Ascending aorta (tissue), 2 donors: ENCODE measurements around the gene SSBP1. TPM values are rescaled to one million over a fixed set of nuclear protein-coding genes. Genes with fewer than 3 reads are reported as not detected.
A peak's percentile ranks its signal among the peaks of the same experiment; 100 is the strongest.
"Not testable (repeated sequence)": the region's sequence is repeated elsewhere in the genome, so short reads cannot be mapped to it uniquely, and the experiment has no call there.

Source experiments
- DNase-seq, 2 donors: peaks; one replicate each; pipeline ENCODE4 v3.0.0-alpha.2; 2019; ENCODE audit warnings: low spot score in 2 of 2
- H3K27ac ChIP-seq, 2 donors: fragments of 200-600 bp; sonication (generic); one replicate each; pipeline ENCODE4 v1.5.1; 2016 to 2017; ENCODE audit warnings: mild to moderate bottlenecking in 1 of 2
- H3K27me3 ChIP-seq: fragments of 200-600 bp; sonication (generic); one replicate; pipeline ENCODE4 v1.5.1; 2017
- H3K36me3 ChIP-seq, 2 donors: fragments of 200-600 bp; sonication (generic); one replicate each; pipeline ENCODE4 v1.5.1; 2016
- H3K4me1 ChIP-seq, 2 donors: fragments of 200-600 bp; sonication (generic); one replicate each; pipeline ENCODE4 v1.5.1; 2016 to 2017; ENCODE audit warnings: mild to moderate bottlenecking in 1 of 2
- H3K4me3 ChIP-seq, 2 donors: fragments of 200-600 bp; sonication (generic); one replicate each; pipeline ENCODE4 v1.5.1; 2016 to 2017; ENCODE audit warnings: mild to moderate bottlenecking in 1 of 2
- H3K9me3 ChIP-seq, 2 donors: fragments of 200-600 bp; sonication (generic); one replicate each; pipeline ENCODE4 v1.5.1; 2016
- intact Hi-C: fragments of 100-400 bp; cut with DNase I; formaldehyde crosslinking; loops from one replicate; pipeline ENCODE4 v1.15.1; 2023
- total RNA-seq: library from RNA; depleted of rRNA; stranded (reverse); fragments of >200 nt; gene quantifications from one replicate; pipeline ENCODE4 v1.1.0, GENCODE V29; 2016
- TF ChIP-seq, protein P1 (sequence below), 3 experiments: fragments of 200-600 bp in 2 of 3; fragments of 450-650 bp in 1 of 3; sonication (generic) in 2 of 3; IDR thresholded peaks; one replicate each; pipeline ENCODE4 v1.5.1; 2016 to 2019; ENCODE audit warnings: antibody characterized with exemption in 3 of 3, mild to moderate bottlenecking in 1 of 3, moderate library complexity in 1 of 3

The SSBP1 gene
- total RNA-seq, 1 donor from 2014 or later = 19.2 TPM

DNA sequence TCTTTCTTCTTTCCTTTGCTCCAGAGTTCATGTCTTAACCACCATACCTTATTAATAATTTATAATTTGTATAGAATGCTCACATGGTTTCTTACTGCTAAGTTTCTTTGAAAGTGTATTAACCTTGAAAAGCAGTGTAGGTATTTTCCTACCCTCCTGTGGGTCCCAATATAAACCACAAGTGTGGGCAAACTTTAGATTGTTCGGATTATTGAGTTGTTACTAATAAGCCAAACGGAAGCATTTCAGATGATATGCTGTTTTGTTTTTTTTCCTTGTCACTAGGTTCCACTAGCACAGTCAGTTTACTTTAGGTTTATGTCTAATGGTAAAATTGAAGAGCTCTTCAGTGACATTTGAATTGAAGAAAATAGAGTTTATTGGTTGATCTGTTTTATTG, 10.2 kb downstream of the SSBP1 start:
- DNase-seq = no peak
- peaks cover 88 to 95% of the 10 kb centered on the region in 2 donors for H3K36me3 ChIP-seq
- intact Hi-C loops = no loop called here

DNA sequence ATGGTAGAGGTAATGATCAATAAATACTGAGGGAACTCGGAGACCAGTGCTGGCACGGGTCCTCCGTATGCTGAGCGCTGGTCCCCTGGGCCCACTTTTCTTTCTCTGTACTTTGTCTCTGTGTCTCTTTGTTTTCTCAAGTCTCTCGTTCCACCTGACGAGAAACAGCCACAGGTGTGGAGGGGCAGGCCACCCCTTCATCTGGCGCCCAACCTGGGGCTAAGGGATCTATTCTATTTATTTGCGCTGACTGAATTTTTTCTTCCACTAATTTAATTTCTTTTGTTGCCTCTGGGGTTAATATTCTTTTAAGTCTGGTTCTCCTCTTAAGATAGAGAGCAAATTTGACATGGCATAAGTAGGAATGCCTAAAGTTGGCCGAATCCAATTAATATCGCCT, 13.7 kb downstream of the SSBP1 start:
- not testable (repeated sequence) for H3K9me3 ChIP-seq, DNase-seq
- peaks cover 57 to 79% of the 10 kb centered on the region in 2 donors for H3K36me3 ChIP-seq

More for the DNA sequence above, 10.2 kb downstream of the SSBP1 start:
- no peaks in the 10 kb centered on the region for H3K27me3 ChIP-seq
- no peaks in the 10 kb centered on the region for H3K4me1 ChIP-seq
- peaks cover 7 to 9% of the 10 kb centered on the region in 2 donors for H3K9me3 ChIP-seq
- H3K4me3 ChIP-seq = no peak overlapping the region
- TF ChIP-seq, protein P1, sequence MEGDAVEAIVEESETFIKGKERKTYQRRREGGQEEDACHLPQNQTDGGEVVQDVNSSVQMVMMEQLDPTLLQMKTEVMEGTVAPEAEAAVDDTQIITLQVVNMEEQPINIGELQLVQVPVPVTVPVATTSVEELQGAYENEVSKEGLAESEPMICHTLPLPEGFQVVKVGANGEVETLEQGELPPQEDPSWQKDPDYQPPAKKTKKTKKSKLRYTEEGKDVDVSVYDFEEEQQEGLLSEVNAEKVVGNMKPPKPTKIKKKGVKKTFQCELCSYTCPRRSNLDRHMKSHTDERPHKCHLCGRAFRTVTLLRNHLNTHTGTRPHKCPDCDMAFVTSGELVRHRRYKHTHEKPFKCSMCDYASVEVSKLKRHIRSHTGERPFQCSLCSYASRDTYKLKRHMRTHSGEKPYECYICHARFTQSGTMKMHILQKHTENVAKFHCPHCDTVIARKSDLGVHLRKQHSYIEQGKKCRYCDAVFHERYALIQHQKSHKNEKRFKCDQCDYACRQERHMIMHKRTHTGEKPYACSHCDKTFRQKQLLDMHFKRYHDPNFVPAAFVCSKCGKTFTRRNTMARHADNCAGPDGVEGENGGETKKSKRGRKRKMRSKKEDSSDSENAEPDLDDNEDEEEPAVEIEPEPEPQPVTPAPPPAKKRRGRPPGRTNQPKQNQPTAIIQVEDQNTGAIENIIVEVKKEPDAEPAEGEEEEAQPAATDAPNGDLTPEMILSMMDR (IDR thresholded peaks at IDR 0.05) = no peak
- H3K27ac ChIP-seq = no peak overlapping the region

DNA sequence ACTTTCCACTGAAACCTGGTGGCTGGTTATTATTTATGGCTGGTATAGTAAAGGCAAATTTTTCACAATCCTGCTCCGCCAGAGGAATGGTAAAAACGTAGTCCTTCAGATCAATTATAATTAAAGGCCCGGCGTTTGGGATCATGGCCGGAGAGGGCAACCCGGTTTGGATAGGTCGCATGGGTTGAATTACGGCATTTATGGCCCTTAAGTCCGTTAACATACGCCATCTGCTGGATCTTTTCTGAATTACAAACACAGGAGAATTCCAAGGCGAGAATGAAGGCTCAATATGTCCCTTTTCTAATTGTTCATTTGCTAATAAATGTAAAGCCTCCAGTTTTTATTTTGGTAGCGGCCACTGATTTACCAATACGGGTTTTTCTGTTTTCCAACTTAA, 14.5 kb downstream of the SSBP1 start:
- H3K27me3 ChIP-seq = no peaks in the 10 kb centered on the region
- H3K4me1 ChIP-seq = no peaks in the 10 kb centered on the region
- no peak overlapping the region for H3K27ac ChIP-seq
- intact Hi-C loops = no loop called here
- TF ChIP-seq, protein P1 (IDR thresholded peaks at IDR 0.05) = peak in 2 of 3 experiments; percentile 4 to 11
- no peak for DNase-seq
- H3K4me3 ChIP-seq = no peak overlapping the region
- peaks cover 7 to 9% of the 10 kb centered on the region in 2 donors for H3K9me3 ChIP-seq
- peaks cover 61 to 79% of the 10 kb centered on the region in 2 donors for H3K36me3 ChIP-seq

More for the DNA sequence above, 13.7 kb downstream of the SSBP1 start:
- H3K4me3 ChIP-seq, intact Hi-C loops, H3K4me1 ChIP-seq, H3K27me3 ChIP-seq, H3K27ac ChIP-seq: not testable (repeated sequence)

DNA sequence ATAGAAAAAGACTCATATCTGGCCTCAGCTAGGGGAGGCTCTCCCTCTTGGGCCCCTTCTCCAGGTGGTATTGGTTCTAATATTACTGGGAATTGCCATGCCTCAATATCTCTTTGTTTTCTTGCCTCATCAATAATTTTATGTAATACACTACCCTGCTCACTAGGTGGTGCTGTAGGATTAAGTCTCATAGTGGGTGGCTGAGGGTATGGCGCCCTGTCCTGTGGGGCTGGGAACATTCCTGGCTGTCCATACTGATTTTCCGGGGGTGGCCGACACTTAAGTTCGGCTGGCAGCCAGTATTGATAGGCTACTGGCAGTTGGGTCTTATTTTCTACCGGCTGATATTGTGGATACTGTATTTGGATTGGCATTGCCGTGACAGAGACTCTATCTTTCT, 16.8 kb downstream of the SSBP1 start:
- no peak for DNase-seq
- H3K27ac ChIP-seq = no peak overlapping the region
- no peak overlapping the region for H3K4me3 ChIP-seq
- H3K4me1 ChIP-seq = no peaks in the 10 kb centered on the region
- intact Hi-C loops = no loop called here
- peaks cover 7 to 9% of the 10 kb centered on the region in 2 donors for H3K9me3 ChIP-seq
- TF ChIP-seq, protein P1 (IDR thresholded peaks at IDR 0.05) = peak in 2 of 3 experiments; percentile 29 to 36
- peaks cover 49 to 68% of the 10 kb centered on the region in 2 donors for H3K36me3 ChIP-seq
- no peaks in the 10 kb centered on the region for H3K27me3 ChIP-seq

DNA sequence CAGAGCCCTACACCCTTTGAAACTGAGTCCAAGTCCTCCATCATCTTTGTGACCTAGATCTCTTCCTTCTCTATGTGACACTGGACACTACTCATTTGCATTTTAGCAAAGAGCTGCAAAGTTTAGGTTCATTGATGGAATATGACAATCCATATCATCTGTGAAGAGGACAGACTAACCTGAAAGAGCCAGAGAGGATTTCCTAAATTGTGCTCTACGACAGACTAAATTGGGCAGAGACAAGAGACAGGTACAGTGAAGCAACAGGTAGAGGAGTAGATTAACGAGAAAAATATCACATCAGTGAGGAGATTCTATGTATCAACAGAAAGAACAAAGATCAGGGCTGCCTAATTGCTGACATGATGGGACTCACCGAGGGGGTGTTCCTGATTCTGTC, 25.6 kb downstream of the SSBP1 start, which contains the start of gene TAS2R3:
Gene TAS2R3 (plus strand): TSS at position 301 of the 400 bp plus-strand sequence. CDS start 62 bp downstream, at position 363.
- Histone ChIP-seq H3K27ac (no peak within 1 kb of the TSS), H3K4me3 (no peak within 1 kb of the TSS), H3K4me1 (no peaks in the 10 kb centered on the region), H3K36me3 (peaks cover 10 to 51% of the 10 kb centered on the region in 2 donors), H3K9me3 (no peaks in the 10 kb centered on the region), H3K27me3 (no peaks in the 10 kb centered on the region)
- DNase-seq = no peak
- TF ChIP-seq, protein P1 (IDR thresholded peaks at IDR 0.05) = no peak
- intact Hi-C loops = no loop called here

DNA sequence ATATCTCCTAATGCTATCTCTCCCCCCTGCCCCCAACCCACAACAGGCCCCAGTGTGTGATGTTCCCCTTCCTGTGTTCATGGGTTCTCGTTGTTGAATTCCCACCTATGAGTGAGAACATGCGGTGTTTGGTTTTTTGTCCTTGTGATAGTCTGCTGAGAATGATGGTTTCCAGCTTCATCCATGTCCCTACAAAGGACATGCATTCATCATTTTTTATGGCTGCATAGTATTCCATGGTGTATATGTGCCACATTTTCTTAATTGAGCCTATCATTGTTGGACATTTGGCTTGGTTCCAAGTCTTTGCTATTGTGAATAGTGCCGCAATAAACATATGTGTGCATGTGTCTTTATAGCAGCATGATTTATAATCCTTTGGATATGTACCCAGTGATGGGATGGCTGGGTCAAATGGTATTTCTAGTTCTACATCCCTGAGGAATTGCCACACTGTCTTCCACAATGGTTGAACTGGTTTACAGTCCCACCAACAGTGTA, 32.0 kb downstream of the SSBP1 start:
- H3K27me3 ChIP-seq, H3K4me1 ChIP-seq, H3K36me3 ChIP-seq, H3K9me3 ChIP-seq, DNase-seq, intact Hi-C loops, H3K27ac ChIP-seq, H3K4me3 ChIP-seq: not testable (repeated sequence)

DNA sequence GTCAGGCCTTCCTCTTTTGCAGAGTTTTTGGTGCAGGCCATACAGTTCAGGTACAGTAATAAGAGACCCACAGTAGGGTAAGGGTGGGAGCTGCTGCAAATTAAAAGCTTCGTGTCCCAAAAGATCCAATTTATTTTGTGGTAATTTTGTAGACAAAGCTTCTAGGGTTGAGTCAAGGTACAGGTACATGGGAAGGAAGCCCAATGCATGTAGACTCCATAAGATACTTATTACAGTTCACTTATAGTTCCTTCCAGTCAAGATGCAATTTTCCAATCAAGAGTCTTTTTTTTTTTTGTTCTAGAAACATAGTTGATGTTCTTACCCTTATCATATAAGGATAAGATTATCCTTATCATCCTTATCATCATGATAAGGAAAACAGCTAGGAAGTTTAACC, 38.2 kb downstream of the SSBP1 start, which contains the start of gene TAS2R4:
Gene TAS2R4 (plus strand): TSS at position 301 of the 400 bp plus-strand sequence. CDS start 1,815 bp downstream, outside the sequence.
- Histone ChIP-seq H3K4me3 (no peak within 1 kb of the TSS), H3K36me3 (peaks cover 10 to 18% of the 10 kb centered on the region in 2 donors), H3K27ac (no peak within 1 kb of the TSS), H3K27me3 (no peaks in the 10 kb centered on the region), H3K4me1 (no peaks in the 10 kb centered on the region), H3K9me3 (no peaks in the 10 kb centered on the region)
- intact Hi-C loops = no loop called here
- TF ChIP-seq, protein P1 (IDR thresholded peaks at IDR 0.05) = no peak
- DNase-seq = no peak
